ENCODE measurements around the gene ATXN10. TPM values are rescaled to one million over a fixed set of nuclear protein-coding genes. Genes with fewer than 3 reads are reported as not detected.

ATXN10 gene
- total and polyA plus RNA-seq, 2 experiments from 2014 or later: 99.0 to 163 TPM

DNA sequence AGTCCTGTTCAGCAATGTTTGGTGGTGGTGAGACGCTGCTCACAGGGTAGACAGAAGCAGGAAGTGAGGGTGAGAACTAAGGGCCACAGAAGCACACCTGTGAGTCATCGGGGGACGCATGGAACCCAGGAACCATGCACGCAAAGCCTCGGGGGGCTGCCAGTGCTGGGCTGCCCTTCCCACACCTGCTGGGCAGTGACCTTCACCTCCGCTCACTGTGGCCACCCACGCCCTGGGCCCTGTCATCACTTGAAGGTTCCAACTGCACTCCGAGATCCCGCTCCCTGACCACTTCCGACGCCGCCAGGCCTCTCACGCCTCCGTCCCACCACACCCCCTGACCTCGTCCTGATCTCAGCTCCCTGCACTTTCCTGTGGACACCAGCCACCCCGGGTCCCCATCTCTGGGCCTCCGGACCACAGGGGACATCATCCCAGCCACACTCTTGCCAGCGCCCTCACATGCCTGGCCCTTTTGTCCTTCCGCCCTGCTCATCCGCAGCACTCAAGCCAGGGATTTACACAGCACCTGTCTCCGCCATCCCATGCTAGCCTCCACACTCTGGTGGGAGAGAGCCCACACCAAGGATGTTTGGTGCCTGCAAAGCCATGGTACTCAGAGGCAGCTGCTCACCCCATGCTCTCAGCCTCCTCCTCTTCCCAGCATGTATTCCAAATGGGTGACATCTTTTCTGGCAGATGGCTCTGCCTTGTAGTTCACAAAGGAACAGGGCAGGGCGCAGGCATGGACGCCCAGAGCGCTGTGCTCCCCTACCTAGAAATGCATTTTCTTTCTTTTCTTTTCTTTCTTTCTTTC, 23.1 kb upstream of the ATXN10 start:
- H3K9me3 Mint-ChIP-seq: no peaks in the 10 kb centered on the region; the same call in 2 of the 3 replicates
- no peaks in the 10 kb centered on the region; the same call in 2 of the 3 replicates for H3K36me3 Mint-ChIP-seq (ENCODE audit: low read depth)
- DNase-seq (ENCODE audit: low spot score) (no peak), ATAC-seq (no peak)
- Histone ChIP-seq H3K27ac (ENCODE audit: low read depth) (no peak overlapping the region), H2AFZ (0 out of 2 replicates have a peak overlapping the region, but pooled peaks have one; percentile 23), H3K36me3 (ENCODE audit: insufficient read depth) (no peaks in the 10 kb centered on the region), H3K79me2 (replicated peaks; ENCODE audit: insufficient read depth) (no peaks in the 10 kb centered on the region), H3K4me3 (no peak overlapping the region), H3K4me2 (no peak overlapping the region), H3K27me3 (ENCODE audit: insufficient read depth) (peaks cover 18% of the 10 kb centered on the region), H3F3A (replicated peaks; ENCODE audit: low read depth) (0 out of 2 replicates have a peak, but pooled peaks cover 2% of the 10 kb centered on the region), H3K4me1 (ENCODE audit: insufficient read depth) (0 out of 2 replicates have a peak, but pooled peaks cover 4% of the 10 kb centered on the region), H3K9me2 (ENCODE audit: insufficient read depth) (no peaks in the 10 kb centered on the region), H4K20me1 (replicated peaks; ENCODE audit: insufficient read depth) (no peaks in the 10 kb centered on the region)
- no peak overlapping the region for H3K4me3 Mint-ChIP-seq
- H3K27ac Mint-ChIP-seq: no peak overlapping the region
- peaks cover 22% of the 10 kb centered on the region for H3K27me3 Mint-ChIP-seq (ENCODE audit: insufficient read depth, low read depth, poor library complexity)
- H3K4me1 Mint-ChIP-seq: peaks cover 8% of the 10 kb centered on the region; the same call in 2 of the 3 replicates
- TF ChIP-seq EZH2phosphoT487 (IDR thresholded peaks at IDR 0.05; ENCODE audit: unreplicated experiment) (no peak), STAT1 (IDR thresholded peaks at IDR 0.05; ENCODE audit: unreplicated experiment) (no peak), REST (IDR thresholded peaks at IDR 0.05; ENCODE audit: unreplicated experiment) (no peak), NANOG (IDR thresholded peaks at IDR 0.05; ENCODE audit: borderline replicate concordance) (no peak), ETS1 (IDR thresholded peaks at IDR 0.05) (no peak), CREB1 (CRISPR knock-in tag; IDR thresholded peaks at IDR 0.05; ENCODE audit: low read depth) (no peak), ZNF331 (CRISPR knock-in tag; IDR thresholded peaks at IDR 0.05; ENCODE audit: low read depth) (no peak), EZH2 (IDR thresholded peaks at IDR 0.05; ENCODE audit: low read depth, unreplicated experiment) (no peak), JUNB (IDR thresholded peaks at IDR 0.05; ENCODE audit: unreplicated experiment) (no peak), POLR2AphosphoS5 (IDR thresholded peaks at IDR 0.05; ENCODE audit: low read depth) (no peak), ZNF114 (CRISPR knock-in tag; IDR thresholded peaks at IDR 0.05) (no peak)
- TF ChIP-seq, protein P1, sequence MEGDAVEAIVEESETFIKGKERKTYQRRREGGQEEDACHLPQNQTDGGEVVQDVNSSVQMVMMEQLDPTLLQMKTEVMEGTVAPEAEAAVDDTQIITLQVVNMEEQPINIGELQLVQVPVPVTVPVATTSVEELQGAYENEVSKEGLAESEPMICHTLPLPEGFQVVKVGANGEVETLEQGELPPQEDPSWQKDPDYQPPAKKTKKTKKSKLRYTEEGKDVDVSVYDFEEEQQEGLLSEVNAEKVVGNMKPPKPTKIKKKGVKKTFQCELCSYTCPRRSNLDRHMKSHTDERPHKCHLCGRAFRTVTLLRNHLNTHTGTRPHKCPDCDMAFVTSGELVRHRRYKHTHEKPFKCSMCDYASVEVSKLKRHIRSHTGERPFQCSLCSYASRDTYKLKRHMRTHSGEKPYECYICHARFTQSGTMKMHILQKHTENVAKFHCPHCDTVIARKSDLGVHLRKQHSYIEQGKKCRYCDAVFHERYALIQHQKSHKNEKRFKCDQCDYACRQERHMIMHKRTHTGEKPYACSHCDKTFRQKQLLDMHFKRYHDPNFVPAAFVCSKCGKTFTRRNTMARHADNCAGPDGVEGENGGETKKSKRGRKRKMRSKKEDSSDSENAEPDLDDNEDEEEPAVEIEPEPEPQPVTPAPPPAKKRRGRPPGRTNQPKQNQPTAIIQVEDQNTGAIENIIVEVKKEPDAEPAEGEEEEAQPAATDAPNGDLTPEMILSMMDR (conservative IDR thresholded peaks at IDR 0.05; ENCODE audit: low read depth in 2 of 2): no peak
- TF ChIP-seq, protein P2, sequence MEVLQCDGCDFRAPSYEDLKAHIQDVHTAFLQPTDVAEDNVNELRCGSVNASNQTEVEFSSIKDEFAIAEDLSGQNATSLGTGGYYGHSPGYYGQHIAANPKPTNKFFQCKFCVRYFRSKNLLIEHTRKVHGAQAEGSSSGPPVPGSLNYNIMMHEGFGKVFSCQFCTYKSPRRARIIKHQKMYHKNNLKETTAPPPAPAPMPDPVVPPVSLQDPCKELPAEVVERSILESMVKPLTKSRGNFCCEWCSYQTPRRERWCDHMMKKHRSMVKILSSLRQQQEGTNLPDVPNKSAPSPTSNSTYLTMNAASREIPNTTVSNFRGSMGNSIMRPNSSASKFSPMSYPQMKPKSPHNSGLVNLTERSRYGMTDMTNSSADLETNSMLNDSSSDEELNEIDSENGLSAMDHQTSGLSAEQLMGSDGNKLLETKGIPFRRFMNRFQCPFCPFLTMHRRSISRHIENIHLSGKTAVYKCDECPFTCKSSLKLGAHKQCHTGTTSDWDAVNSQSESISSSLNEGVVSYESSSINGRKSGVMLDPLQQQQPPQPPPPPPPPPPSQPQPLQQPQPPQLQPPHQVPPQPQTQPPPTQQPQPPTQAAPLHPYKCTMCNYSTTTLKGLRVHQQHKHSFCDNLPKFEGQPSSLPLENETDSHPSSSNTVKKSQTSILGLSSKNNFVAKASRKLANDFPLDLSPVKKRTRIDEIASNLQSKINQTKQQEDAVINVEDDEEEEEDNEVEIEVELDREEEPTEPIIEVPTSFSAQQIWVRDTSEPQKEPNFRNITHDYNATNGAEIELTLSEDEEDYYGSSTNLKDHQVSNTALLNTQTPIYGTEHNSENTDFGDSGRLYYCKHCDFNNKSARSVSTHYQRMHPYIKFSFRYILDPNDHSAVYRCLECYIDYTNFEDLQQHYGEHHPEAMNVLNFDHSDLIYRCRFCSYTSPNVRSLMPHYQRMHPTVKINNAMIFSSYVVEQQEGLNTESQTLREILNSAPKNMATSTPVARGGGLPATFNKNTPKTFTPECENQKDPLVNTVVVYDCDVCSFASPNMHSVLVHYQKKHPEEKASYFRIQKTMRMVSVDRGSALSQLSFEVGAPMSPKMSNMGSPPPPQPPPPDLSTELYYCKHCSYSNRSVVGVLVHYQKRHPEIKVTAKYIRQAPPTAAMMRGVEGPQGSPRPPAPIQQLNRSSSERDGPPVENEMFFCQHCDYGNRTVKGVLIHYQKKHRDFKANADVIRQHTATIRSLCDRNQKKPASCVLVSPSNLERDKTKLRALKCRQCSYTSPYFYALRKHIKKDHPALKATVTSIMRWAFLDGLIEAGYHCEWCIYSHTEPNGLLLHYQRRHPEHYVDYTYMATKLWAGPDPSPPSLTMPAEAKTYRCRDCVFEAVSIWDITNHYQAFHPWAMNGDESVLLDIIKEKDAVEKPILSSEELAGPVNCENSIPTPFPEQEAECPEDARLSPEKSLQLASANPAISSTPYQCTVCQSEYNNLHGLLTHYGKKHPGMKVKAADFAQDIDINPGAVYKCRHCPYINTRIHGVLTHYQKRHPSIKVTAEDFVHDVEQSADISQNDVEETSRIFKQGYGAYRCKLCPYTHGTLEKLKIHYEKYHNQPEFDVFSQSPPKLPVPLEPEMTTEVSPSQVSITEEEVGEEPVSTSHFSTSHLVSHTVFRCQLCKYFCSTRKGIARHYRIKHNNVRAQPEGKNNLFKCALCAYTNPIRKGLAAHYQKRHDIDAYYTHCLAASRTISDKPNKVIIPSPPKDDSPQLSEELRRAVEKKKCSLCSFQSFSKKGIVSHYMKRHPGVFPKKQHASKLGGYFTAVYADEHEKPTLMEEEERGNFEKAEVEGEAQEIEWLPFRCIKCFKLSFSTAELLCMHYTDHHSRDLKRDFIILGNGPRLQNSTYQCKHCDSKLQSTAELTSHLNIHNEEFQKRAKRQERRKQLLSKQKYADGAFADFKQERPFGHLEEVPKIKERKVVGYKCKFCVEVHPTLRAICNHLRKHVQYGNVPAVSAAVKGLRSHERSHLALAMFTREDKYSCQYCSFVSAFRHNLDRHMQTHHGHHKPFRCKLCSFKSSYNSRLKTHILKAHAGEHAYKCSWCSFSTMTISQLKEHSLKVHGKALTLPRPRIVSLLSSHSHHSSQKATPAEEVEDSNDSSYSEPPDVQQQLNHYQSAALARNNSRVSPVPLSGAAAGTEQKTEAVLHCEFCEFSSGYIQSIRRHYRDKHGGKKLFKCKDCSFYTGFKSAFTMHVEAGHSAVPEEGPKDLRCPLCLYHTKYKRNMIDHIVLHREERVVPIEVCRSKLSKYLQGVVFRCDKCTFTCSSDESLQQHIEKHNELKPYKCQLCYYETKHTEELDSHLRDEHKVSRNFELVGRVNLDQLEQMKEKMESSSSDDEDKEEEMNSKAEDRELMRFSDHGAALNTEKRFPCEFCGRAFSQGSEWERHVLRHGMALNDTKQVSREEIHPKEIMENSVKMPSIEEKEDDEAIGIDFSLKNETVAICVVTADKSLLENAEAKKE (CRISPR knock-in tag; IDR thresholded peaks at IDR 0.05): no peak

Data from GM23338 (cell line).